A673 (cell line): ENCODE measurements around the gene GULP1. TPM values are rescaled to one million over a fixed set of nuclear protein-coding genes. Genes with fewer than 3 reads are reported as not detected.
A peak's percentile ranks its signal among the peaks of the same experiment; 100 is the strongest.

Experiments
- BruUV-seq: library from RNA; stranded (reverse); fragments of 400-500 nt; replicated peaks from 2 replicates; lab custom pipeline; 2021; lab: Mats Ljungman, UMichigan
- CTCF ChIA-PET: fragments of 300-600 bp; sonication (Branson Sonifier 250); formaldehyde crosslinking; loops from one replicate; lab custom pipeline; 2022; ENCODE audit warnings: antibody characterized with exemption; lab: Charles Lee
- POLR2A ChIA-PET: fragments of 300-600 bp; sonication (Branson Sonifier 250); formaldehyde crosslinking; loops from one replicate; lab custom pipeline; 2022; ENCODE audit warnings: antibody characterized with exemption; ENCODE audit not compliant: low non-redundant PET; lab: Charles Lee
- DNase-seq: peaks from one replicate; pipeline ENCODE4 v3.0.0-alpha.2; 2015; ENCODE audit warnings: low spot score
- H3K27ac ChIP-seq: fragments of 200-600 bp; sonication (generic); 2 replicates; pipeline ENCODE4 v1.5.1; 2016; ENCODE audit warnings: mixed run types, low read depth, mild to moderate bottlenecking, mixed read lengths, antibody characterized with exemption, low read length; ENCODE audit not compliant: poor library complexity, severe bottlenecking
- H3K27me3 ChIP-seq: fragments of 200-600 bp; sonication (generic); replicated peaks from 2 replicates; pipeline ENCODE4 v1.6.1; 2017; ENCODE audit warnings: mixed run types, low read depth, mild to moderate bottlenecking, mixed read lengths, antibody characterized with exemption, low read length; ENCODE audit not compliant: insufficient read depth, poor library complexity
- H3K36me3 ChIP-seq: fragments of 200-600 bp; sonication (generic); 2 replicates; pipeline ENCODE4 v1.6.1; 2016; ENCODE audit warnings: mixed run types, mild to moderate bottlenecking, mixed read lengths, antibody characterized with exemption, low read length; ENCODE audit not compliant: insufficient read depth, poor library complexity, severe bottlenecking
- H3K4me1 ChIP-seq: fragments of 200-600 bp; sonication (generic); 2 replicates; pipeline ENCODE4 v1.6.1; 2017; ENCODE audit warnings: mixed run types, mild to moderate bottlenecking, mixed read lengths, antibody characterized with exemption, low read length; ENCODE audit not compliant: insufficient read depth, poor library complexity, severe bottlenecking
- H3K4me3 ChIP-seq: fragments of 200-600 bp; sonication (generic); 2 replicates; pipeline ENCODE4 v1.5.1; 2016; ENCODE audit warnings: low read depth, mixed run types, mild to moderate bottlenecking, mixed read lengths, low read length; ENCODE audit not compliant: poor library complexity, severe bottlenecking
- H3K9me3 ChIP-seq: fragments of 200-600 bp; sonication (generic); 2 replicates; pipeline ENCODE4 v1.6.1; 2016; ENCODE audit warnings: mixed run types, low read depth, mild to moderate bottlenecking, mixed read lengths, antibody characterized with exemption, low read length; ENCODE audit not compliant: poor library complexity, severe bottlenecking
- CTCF ChIP-seq: fragments of 300-800, 200-600 bp; sonication (generic); conservative IDR thresholded peaks from 2 replicates; pipeline ENCODE4 v1.5.1; 2017; ENCODE audit warnings: low read depth, mild to moderate bottlenecking, antibody characterized with exemption, low read length, moderate library complexity, mixed read lengths
- EZH2 ChIP-seq: fragments of 200-600 bp; sonication (generic); IDR thresholded peaks from 2 replicates; pipeline ENCODE4 v1.6.1; 2017; ENCODE audit warnings: borderline replicate concordance, low read depth, mild to moderate bottlenecking, mixed read lengths, antibody characterized with exemption, low read length; ENCODE audit not compliant: poor library complexity, severe bottlenecking
- intact Hi-C: fragments of 100-400 bp; cut with micrococcal nuclease; formaldehyde crosslinking; loops from one replicate; pipeline ENCODE4 v1.10.0; 2022; ENCODE audit not compliant: unreplicated experiment
- total RNA-seq: library from RNA; stranded (reverse); gene quantifications from 2 replicates; pipeline ENCODE4 v1.2.3, GENCODE V29; 2021

GULP1 gene
- total RNA-seq, 1 experiment from 2014 or later, result 7.2 TPM

- Histone ChIP-seq H3K36me3 (no peaks in the 10 kb centered on the region), H3K4me3 (no peak overlapping the region), H3K4me1 (peaks cover 6% of the 10 kb centered on the region), H3K27ac (no peak overlapping the region), H3K27me3 (no peaks in the 10 kb centered on the region), H3K9me3 (no peaks in the 10 kb centered on the region)
- intact Hi-C loops, result no loop called here
- POLR2A ChIA-PET, result no interaction called here
- peak; percentile 83 for DNase-seq
- CTCF ChIA-PET, result no interaction called here
- no peak for TF ChIP-seq CTCF
- no peak for TF ChIP-seq EZH2
- no TSS peak for BruUV-seq
These were observed 107.5 kb downstream of the GULP1 start for GRCh38 chr2:188399159-188399558.

- no peak overlapping the region for H3K4me3 ChIP-seq
- intact Hi-C loops, result no loop called here
- no peak for DNase-seq
- H3K27me3 ChIP-seq, result no peaks in the 10 kb centered on the region
- H3K4me1 ChIP-seq, result peaks cover 4% of the 10 kb centered on the region
- H3K27ac ChIP-seq, result no peak overlapping the region
- TF ChIP-seq CTCF, result no peak
- no peak for TF ChIP-seq EZH2
- ChIA-PET POLR2A (interaction anchor here (0.6 kb wide), 1 partner anchor 188 kb away, joined by 3 read pairs; no protein-coding TSS in a partner anchor), CTCF (no interaction called here)
- BruUV-seq, result no TSS peak
- H3K36me3 ChIP-seq, result no peaks in the 10 kb centered on the region
- peaks cover 14% of the 10 kb centered on the region for H3K9me3 ChIP-seq
These were observed 112.0 kb downstream of the GULP1 start for GRCh38 chr2:188403676-188404075.

- intact Hi-C loops, result no loop called here
- H3K4me3 ChIP-seq, result no peak overlapping the region
- DNase-seq, result no peak
- ChIA-PET CTCF (no interaction called here), POLR2A (interaction anchor here (0.6 kb wide), 1 partner anchor 188 kb away, joined by 3 read pairs; no protein-coding TSS in a partner anchor)
- no peaks in the 10 kb centered on the region for H3K4me1 ChIP-seq
- BruUV-seq, result no TSS peak
- H3K36me3 ChIP-seq, result no peaks in the 10 kb centered on the region
- no peak overlapping the region for H3K27ac ChIP-seq
- H3K27me3 ChIP-seq, result no peaks in the 10 kb centered on the region
- TF ChIP-seq EZH2, result no peak
- no peak for TF ChIP-seq CTCF
- H3K9me3 ChIP-seq, result peaks cover 14% of the 10 kb centered on the region
These were observed 112.8 kb downstream of the GULP1 start for GRCh38 chr2:188404341-188405004.
